SH-SY5Y (cell line): Measurements from ENCODE around the gene ING3.

ENCODE experiments used
- GATA2 ChIP-seq: IDR thresholded peaks from 2 replicates; pipeline ENCODE4 v1.6.1; 2011; ENCODE audit warnings: mild to moderate bottlenecking, low read depth, low read length
- GATA3 ChIP-seq: IDR thresholded peaks from 2 replicates; pipeline ENCODE4 v1.6.1; 2011; ENCODE audit warnings: low read depth, mild to moderate bottlenecking, low read length, moderate library complexity

GRCh38 chr7:120992965-120993494 is 42.5 kb downstream of the ING3 start:
- TF ChIP-seq GATA3 (no peak), GATA2 (no peak)
